Measurements from ENCODE around the gene TENT5C.
A peak's percentile ranks its signal among the peaks of the same experiment; 100 is the strongest.
"Not testable (repeated sequence)": the region's sequence is repeated elsewhere in the genome, so short reads cannot be mapped to it uniquely, and the experiment has no call there.

The TENT5C gene

DNA sequence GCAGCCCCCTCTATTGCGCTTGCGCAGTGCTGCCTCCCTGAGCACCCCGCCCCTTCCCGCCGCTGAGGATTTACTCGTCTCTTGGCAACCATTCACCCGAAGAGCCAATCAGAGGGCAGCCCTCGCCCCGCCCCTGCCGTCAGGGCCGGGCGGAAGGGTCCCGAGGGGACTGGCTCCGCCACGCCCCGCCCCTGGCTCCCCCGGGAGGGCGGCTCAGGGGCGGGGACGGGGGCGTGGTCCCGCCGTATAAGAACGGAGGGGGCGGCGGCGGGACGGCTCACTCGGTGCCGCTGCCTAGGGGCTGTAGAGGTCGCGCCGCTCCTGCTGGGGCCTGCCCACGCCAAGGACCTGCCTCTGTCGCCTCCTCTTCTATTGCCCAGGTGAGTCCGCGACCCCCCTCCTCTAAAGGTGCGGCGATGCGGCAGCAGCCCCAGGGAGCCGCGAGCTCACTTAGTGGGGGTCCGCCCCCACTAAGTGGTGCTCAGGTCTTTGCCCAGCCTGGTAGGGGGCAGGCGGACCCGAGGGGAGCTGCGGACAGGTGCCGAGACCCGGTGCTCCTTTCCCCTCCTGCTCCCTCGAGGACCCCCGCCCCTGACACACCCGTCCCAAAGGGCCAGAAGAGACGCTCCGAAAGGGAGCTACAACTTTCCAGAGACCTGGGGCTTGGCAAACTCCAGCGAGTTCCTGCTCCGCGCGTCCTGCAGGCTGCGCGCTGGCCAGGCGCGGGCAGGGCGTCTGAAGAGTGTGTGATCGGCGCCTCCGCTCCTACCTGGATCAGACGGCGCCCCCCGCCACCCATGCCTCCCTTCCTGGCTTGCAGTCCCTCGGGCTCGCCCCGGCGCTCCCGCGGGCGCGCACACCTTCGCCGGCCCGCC lies at the start of gene TENT5C:
TENT5C (plus strand) TSS at position 275 of the 875 bp plus-strand sequence. CDS start 16,821 bp downstream, outside the sequence.
- peak; percentile 97 for DNase-seq (ENCODE audit: low read depth)

DNA sequence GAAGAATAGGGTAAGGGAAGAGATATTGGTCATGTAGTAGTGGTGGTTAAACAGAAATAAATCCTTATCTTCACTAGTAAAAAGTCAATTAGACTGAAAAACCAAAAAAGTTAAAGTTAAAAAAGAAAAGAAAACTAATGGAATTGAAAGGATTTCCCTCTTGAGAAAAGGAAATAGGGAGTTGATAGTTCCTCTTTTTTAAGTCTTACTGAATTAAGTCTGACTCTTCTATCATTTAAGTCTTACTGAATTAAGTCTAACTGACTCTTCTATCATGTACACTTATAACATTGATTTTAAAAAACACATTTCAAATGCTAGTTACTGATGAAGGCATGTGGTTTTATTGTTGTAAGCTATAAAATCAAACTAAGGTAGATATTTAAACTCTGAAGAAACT lies 49.5 kb upstream of the TENT5C start:
- DNase-seq (ENCODE audit: low read depth) = no peak

DNA sequence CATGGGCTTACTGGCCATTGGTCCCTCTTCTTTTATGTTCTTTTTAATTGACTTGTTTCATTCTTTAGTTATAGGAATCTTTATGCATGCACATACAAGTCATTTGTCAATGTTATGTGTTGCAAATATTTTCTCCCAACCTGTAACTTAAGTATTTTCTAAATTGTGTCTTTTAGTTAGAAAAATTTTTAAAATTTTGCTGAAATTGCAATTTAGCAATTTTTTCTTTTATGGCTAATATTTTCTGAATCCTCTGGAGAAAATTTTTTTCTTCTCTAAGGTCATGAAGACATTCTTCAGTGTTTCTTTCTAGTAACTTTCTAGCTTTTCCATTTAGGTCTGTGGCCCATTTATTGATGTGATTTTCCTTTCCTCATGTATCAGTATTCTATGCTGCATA lies 48.9 kb upstream of the TENT5C start:
- no peak for DNase-seq (ENCODE audit: low read depth)

DNA sequence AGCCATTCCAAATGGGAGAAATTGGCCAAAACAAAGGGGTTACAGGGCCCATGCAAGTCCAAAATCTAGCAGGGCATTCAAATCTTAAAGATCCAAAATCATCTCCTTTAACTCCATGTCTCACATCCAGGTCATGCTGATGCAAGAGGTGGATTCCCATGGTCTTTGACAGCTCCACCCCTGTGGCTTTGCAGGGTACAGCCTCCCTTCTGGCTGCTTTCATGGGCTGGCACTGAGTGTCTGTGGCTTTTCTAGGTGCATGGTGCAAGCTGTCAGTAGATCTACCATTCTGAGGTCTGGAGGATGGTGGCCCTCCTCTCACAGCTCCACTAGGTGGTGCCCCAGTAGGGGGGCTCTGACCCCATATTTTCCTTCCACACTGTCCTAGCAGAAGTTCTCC lies 47.4 kb upstream of the TENT5C start:
- not testable (repeated sequence) for DNase-seq (ENCODE audit: low read depth)

DNA sequence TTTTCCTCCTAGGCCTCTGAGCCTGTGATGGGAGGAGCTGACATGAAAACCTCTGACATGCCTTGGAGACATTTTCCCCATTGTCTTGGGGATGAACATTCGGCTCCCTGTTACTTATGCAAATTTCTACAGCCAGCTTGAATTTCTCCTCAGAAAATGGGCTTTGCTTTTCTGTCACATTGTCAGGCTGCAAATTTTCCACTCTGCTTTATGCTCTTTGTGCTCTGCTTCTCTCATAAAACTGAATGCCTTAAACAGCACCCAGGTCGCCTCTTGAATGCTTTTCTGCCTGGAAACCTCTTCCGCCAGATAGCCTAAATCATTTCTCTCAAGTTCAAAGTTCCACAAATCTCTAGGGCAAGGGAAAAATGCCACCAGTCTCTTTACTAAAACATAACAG lies 46.7 kb upstream of the TENT5C start:
- DNase-seq (ENCODE audit: low read depth) = no peak

DNA sequence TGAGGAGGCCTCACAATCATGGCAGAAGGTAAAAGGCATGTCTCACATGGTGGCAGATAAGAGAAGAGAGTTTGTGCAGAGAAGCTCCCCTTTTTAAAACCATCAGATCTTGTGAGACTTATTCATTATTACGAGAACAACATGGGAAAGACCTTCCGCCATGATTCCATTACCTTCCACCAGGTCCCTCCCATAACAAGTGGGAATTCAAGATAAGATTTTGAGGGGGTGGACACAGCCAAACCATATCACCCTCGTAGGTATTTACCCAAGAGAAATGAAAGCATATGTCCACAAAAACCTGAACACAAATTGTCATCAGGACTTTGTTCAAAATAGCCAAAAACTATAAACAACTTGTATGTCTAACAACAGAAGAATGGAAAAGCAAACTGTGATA lies 45.9 kb upstream of the TENT5C start:
- DNase-seq (ENCODE audit: low read depth) = no peak

DNA sequence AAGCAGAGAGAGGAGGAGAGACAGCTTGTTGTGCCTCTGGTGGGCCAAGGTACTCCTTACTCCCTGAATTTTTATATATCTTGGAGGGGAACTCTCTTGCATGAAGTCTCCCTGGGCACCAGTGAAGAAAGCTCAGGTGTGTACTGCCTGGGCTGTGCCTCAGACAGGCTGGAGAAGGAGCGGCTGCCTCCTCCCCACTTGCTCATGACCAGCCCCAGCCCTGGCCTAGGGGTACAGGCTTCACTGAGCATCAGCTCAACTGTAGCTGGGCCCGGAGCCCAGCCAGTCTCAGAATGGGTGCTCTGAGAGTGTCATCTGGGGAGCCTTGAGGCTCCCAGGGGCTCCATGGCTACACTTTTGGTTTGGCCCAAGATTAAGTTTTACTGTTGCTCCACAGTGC lies 44.8 kb upstream of the TENT5C start:
- DNase-seq (ENCODE audit: low read depth) = no peak

DNA sequence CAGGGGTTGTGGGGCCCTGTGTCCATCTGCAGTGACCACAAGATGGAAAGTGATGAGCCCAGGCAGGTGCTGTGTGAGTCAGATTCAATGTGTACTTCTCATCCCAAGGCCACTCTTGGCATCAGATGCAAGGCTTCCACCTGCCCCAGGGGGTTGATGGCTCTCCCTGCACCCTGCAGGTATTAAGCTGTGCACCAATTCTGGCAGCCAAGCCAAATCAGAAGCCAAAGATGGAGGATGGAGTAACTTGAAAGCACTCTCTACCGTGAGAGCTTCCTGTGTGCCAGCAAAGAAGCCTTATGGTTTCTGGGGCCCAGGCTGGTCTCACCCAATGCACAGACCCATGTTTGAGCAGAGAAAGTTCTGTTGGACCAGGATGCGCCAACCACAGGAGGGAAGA lies 44.3 kb upstream of the TENT5C start:
- DNase-seq (ENCODE audit: low read depth) = no peak

DNA sequence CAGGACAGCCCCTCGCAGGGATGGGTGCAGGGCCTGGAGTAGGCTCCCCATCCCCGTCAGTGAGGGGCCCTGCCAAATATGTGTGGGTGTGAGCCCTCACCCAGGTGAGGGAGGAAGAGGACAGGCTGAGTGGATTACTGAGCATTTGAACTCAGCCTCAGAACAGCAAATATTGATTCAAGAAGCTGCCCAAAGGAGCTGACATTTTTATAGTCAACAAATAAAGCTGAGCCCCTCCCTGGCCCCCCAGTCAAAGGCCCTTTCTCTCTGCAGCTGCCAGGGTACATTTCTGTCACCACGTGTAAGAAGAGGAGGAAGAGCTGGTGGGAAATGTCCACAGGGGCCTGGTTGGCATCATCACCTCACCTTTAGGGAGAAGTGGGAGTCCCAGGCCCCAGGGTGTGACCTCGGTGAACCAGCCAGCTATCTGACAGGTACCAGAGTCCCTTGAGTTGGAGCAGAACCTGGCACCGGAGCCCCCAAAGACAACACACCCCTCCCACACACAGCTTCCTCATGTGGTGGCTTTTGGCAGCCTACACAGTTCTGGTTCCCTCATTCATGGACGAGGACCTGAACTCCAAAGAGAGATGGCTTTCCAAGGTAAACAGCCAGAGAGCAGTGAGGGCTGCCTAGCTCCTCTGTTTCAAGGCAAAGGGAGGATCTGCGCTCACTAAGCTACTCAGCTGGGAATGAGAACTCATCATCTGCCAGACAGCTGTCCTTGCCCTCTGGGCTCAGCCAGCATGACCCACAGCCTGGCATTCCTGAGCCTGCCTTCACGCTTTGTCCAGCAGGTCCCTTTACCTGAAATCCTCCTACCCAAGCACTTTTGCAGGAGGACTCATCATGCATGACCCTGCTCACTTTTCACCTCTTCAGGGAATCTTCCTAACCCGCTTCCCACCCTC lies 43.0 kb upstream of the TENT5C start:
- DNase-seq (ENCODE audit: low read depth) = no peak

DNA sequence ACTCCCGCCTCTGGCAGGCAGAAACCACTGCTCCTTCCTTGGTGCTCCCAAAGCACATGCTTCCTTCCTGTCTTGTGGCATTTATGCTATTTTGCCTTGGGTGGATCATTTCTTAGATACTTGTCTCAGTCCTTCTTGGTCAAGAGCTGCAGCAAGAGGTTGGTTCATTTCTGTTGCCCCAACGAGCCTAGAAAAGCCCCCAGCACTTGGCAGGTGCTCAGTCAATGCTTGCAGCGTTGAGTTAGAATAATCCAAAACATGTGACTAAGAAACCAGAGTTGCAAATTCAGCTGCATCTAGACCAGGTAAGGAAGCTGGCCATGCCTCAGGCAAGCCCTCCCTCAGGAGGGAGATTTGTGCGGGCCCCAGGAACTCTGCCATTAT lies 42.4 kb upstream of the TENT5C start:
- DNase-seq (ENCODE audit: low read depth) = no peak

DNA sequence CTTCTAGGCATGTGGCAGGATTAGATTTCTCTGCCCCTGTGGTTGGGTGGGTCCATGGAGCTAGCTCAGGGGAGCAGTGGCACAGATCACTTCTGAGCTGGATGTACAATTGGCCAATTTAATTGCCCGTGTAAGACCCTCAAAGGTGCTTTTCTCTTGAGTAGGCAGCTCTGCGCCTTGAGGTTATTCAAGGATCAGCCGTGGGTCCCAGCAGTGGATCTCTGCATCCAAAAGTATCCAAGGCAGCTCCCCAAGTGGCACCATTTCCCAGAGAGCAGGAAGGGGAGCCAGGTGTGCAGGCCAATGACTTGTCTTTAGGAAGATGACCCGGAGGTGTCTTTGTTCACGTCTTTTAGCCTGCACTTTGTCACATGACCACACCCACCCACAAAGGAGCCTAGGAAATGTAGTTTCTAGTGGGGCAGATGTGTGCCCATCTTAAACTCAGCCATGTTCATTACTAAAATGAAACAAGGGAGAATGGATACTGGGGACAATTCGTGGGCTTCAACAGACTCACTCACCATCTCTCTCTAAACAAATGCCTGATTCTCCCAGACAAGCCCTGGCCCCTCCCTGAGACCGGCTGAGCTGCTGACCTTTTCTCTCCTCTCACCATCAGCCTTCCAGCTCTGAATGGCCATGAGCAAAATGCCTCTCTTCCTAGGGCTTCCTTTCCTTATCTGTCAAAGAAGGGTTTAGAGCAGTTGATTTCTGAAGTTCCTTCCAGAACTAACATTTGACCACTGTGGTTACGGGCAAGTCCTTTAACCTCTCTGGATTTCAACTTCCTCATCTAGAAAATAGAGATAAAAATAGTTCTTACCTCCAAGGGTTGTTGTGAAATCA lies 41.4 kb upstream of the TENT5C start:
- DNase-seq (ENCODE audit: low read depth) = no peak

DNA sequence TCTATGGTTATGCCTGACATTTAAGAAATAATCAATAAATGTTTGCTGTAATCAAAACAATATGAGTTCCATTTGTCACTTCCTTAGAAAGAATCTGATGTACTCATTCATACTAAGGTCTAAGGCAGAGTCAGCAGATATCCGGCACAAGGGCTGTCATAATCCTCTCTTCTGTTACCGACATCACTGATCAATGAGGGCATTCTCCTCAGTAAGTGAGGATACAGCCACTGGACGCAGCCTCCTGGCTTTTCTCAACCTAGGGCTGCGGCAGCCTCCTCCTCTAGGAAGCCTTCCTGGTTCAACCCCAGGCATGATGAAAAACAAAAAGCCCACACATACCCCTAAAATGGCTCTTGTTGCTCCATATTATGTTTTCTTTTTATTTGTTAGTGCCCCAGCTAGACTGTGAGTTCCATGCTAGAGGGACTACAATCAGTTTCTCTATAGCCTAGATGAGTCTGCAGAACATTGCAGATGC lies 40.7 kb upstream of the TENT5C start:
- no peak for DNase-seq (ENCODE audit: low read depth)

DNA sequence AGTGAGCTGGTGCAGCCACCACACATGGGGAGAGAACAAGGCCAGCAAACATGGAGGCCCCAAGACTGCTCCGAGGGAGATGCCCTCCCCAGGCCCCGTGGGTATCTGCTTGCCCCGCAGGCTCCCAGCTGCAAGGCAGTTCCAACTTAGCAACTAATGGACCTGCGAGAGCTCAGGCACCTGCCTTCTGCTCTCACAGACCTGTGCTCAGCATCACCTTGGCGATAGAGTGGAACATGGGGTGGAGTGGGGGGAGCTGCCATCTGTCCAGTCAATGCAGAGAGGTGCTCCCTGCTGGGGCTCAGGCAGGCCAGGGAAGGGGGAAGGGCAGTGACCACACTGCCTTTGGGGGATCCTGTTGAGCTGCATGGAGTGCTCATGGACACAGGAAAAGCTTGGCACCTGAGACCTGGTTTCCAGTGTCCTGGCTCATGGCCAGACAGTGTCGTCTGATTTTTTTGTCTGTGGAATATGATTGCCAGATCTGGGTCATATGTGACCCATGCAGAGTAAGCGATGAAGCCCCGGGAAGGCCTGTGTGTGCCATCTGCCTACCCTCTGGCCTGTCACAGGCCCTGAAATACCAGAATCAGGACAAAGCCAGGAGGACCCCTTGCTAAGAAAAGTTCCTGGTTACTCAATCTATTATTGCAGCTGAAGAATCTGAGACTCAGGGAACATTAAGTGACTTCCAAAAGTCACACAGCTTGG lies 39.9 kb upstream of the TENT5C start:
- DNase-seq (ENCODE audit: low read depth) = no peak

DNA sequence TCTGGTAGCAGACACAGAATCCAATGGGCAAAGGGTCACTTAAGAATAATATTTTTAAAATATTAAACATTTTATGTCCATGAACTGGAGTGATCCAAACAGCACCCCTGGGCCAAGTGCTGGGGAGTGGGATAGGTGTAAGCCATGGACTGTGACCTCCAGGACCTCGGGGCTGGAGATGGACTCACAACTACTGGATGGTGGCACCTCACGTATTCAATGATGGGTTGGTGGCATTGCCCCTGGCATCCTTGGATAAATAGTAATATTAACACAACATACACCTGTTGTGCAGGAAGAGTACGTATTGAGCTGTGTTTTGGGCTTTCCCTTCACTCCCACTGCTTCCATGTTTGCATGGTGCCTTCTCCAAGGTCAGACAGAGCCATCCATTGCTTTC lies 39.3 kb upstream of the TENT5C start:
- DNase-seq (ENCODE audit: low read depth) = no peak

DNA sequence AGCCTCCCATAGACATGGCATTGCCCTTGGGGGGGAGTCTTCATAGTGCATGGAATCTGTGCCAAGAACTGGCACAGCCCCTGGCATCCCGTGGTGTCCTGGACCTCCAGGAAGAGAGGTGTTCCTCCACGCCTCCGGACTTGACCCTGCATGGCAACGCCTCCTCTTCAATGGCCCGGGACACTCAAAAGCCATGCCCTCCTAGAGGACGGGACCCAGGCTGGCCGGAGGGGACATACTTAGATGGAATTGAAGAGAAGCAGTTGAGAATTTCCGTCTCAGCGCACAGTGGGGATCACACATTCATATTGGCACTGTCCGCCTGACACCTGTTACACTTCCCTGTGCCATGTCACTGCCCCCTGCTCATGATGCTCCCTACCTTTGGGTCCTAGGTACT lies 38.4 kb upstream of the TENT5C start:
- DNase-seq (ENCODE audit: low read depth) = no peak

DNA sequence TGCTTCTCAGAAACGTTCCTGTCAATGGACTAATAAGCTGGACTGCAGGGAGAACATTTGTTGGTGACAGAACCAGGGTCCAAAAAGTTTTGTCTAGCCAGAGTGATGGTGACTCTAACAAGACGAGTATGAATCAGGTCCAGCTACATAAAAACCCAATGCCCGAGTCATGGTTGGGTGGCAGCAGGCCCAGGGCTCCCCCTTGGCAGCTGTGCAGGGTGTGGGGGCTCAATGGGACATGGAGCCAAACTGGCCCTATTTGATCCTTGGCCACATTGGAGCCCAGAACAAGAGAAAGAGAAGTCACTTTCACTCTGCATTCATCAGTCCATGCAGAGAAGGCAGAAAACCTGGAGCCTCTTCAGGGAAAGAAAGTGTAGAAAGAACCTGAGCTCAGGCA lies 37.9 kb upstream of the TENT5C start:
- no peak for DNase-seq (ENCODE audit: low read depth)

DNA sequence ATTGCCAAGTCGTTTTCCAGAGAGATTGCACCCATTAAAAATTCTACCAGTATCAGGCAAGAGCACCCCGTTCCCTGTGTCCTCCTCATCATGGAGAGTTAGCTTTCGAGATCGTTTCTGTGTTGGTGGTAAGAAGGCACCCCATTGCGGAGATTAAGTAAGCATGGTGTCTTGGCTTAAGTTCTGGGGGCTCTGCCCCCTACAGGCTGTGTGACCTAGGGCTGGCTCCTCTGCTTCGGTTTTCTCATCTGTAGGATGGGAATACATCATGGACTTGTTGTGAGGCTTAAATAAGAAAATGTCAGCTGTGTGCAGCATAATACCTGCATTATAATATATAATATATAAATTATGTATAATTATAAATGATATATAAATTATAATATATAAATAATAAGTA lies 36.8 kb upstream of the TENT5C start:
- no peak for DNase-seq (ENCODE audit: low read depth)

DNA sequence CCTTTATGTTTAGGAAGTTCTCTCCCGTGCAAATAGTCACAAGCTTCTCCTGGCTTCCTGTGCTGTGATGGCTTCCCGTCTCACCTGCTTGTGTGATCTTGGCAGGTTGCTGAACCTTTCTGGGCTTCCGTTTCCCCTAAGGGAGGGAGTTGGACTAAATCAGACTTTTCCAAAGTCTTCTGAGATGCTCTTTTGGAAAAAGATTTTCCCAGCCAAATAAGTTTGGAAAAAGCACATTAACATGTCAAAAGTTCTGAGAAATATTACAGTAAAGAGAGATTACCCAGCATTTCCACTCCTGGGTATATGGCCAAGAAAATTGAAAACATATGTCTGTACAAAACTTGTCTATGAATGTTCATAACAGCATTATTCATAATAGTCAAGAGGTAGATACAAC lies 36.0 kb upstream of the TENT5C start:
- DNase-seq (ENCODE audit: low read depth) = no peak

DNA sequence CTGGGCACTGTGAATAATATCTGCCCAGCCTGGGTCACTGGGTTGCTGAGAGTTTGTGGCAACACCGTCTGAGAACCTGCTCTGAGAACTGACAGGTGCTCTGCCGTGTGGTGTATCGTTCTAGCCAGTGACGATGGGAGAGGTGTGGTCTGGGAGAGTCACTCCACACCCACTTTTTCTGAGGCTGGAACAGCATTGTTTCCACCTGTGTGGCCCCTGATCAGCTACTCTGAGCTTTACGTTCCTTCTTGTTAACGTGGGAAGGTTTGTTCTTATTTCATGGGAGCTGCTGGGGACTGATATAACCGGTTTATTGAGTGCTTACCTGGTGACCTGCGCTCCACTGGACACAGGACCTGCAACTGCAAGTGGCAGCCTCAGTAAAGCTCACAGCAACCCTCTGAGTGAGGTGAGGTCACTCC lies 34.8 kb upstream of the TENT5C start:
- no peak for DNase-seq (ENCODE audit: low read depth)

DNA sequence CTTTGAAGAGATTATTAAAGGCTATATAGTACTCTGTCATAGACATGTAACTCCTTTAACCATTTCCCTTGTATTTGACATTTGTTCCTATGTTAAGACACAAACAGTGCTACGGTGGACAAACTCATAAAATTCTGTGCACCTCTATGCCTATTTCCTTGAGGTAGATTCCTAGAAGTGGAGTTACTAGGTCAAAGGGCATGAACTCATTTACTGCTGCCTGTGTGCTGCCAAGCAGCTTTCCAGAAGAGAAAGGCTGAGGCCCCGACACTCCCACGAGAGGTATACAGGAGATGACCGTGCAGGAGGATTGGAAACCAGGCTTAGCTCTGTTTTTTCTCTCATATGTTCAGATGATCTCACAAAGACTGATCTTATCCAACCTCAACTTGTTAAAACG lies 34.4 kb upstream of the TENT5C start:
- DNase-seq (ENCODE audit: low read depth) = no peak

DNA sequence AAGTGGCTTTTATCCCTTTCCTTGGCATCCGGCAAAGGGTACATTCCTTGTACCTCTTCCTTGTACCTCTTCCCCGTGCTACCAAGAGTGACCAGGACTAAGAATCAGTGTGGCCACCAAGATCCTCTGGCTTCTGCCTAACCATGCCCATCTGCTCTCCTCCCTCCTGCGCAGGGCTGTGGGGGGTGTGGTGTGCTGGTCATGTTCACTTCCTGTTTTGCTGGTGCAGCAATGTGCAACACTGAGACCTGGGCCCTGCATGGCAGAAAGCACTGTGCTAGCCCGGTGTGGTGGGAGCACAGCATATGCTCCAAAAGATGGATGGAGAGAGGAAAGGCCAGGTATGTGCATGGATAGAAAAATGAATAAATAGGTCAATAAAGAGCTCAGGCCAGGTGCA lies 33.3 kb upstream of the TENT5C start:
- DNase-seq (ENCODE audit: low read depth) = no peak
